Nephron progenitor cell (in vitro differentiated cells): ENCODE results near the gene NGEF.

Experiments
- DNase-seq: peaks from one replicate; pipeline ENCODE4 v3.0.0; 2021
- H3K27ac Mint-ChIP-seq: 2 replicates; pipeline ENCODE4 v1.8.0; 2021; ENCODE audit warnings: mild to moderate bottlenecking, moderate library complexity, mixed read lengths
- H3K27me3 Mint-ChIP-seq: 2 replicates; pipeline ENCODE4 v1.8.0; 2021; ENCODE audit warnings: mild to moderate bottlenecking, low read depth, mixed read lengths; ENCODE audit not compliant: poor library complexity
- H3K36me3 Mint-ChIP-seq: 2 replicates; pipeline ENCODE4 v1.8.0; 2021; ENCODE audit warnings: low read depth, mixed read lengths
- H3K4me1 Mint-ChIP-seq: 2 replicates; pipeline ENCODE4 v1.8.0; 2021; ENCODE audit warnings: mixed read lengths
- H3K4me3 Mint-ChIP-seq: 2 replicates; pipeline ENCODE4 v1.8.0; 2021; ENCODE audit warnings: mild to moderate bottlenecking, moderate library complexity, mixed read lengths
- H3K9me3 Mint-ChIP-seq: 2 replicates; pipeline ENCODE4 v1.8.0; 2021; ENCODE audit warnings: mild to moderate bottlenecking, moderate library complexity, mixed read lengths
- CTCF ChIP-seq: fragments of 200-600 bp; sonication (generic); IDR thresholded peaks from 2 replicates; pipeline ENCODE4 v1.5.0; 2021; ENCODE audit warnings: antibody characterized with exemption

NGEF gene

GRCh38 chr2:232950751-232951150 lies 62.3 kb downstream of the NGEF start:
- peaks cover 14% of the 10 kb centered on the region for H3K27me3 Mint-ChIP-seq
- H3K4me3 Mint-ChIP-seq, result no peak overlapping the region
- no peaks in the 10 kb centered on the region for H3K36me3 Mint-ChIP-seq
- peaks cover 16% of the 10 kb centered on the region for H3K4me1 Mint-ChIP-seq
- H3K27ac Mint-ChIP-seq, result no peak overlapping the region
- no peak for DNase-seq
- no peaks in the 10 kb centered on the region for H3K9me3 Mint-ChIP-seq
- TF ChIP-seq CTCF, result no peak

DNA sequence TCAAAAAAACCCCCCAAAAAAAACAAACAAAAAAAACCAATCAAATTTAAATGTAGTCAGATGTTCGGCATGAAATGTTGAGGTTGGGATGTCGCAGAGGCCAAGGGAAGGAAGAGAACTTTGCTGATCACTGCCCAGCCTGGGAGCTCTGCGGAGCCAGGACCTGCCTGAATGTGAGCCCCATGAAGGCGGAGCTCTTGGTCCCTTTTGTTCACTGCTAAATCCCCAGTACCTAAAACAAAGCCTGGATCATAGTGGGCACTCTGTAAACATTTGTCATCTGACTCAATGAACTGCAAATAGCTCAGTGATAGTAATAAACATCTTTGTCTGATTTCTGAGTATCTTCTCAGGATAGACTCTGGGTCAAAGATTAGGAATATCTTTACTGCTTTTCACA lies 64.0 kb downstream of the NGEF start:
- H3K27me3 Mint-ChIP-seq, result peaks cover 10% of the 10 kb centered on the region
- TF ChIP-seq CTCF, result no peak
- H3K36me3 Mint-ChIP-seq, result no peaks in the 10 kb centered on the region
- no peaks in the 10 kb centered on the region for H3K9me3 Mint-ChIP-seq
- no peak overlapping the region for H3K27ac Mint-ChIP-seq
- DNase-seq, result no peak
- no peak overlapping the region for H3K4me3 Mint-ChIP-seq
- peaks cover 16% of the 10 kb centered on the region for H3K4me1 Mint-ChIP-seq

DNA sequence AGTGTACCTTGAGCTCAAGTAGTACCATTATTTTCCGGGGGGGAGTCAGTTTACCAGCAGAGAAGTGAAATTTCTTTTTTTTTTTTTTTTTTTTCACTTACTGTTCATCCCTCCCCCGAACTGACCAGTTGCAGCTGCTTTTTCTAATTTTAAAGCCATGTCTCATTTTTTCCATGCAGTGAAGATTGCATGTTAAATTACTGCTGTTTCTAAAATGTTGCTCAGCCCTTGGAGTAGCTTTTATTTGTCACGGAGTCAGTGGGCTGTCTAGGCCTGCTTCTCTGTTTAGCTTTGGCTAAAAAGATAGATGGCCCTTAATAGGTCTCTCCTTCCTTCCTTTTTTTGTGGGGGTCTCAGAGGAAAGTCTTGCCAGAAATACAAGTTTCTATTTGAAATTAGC lies 70.2 kb downstream of the NGEF start:
- Mint-ChIP-seq H3K4me1 (no peaks in the 10 kb centered on the region), H3K9me3 (peaks cover 24% of the 10 kb centered on the region), H3K27ac (no peak overlapping the region), H3K36me3 (no peaks in the 10 kb centered on the region), H3K27me3 (peaks cover 8% of the 10 kb centered on the region), H3K4me3 (no peak overlapping the region)
- TF ChIP-seq CTCF, result no peak
- no peak for DNase-seq

DNA sequence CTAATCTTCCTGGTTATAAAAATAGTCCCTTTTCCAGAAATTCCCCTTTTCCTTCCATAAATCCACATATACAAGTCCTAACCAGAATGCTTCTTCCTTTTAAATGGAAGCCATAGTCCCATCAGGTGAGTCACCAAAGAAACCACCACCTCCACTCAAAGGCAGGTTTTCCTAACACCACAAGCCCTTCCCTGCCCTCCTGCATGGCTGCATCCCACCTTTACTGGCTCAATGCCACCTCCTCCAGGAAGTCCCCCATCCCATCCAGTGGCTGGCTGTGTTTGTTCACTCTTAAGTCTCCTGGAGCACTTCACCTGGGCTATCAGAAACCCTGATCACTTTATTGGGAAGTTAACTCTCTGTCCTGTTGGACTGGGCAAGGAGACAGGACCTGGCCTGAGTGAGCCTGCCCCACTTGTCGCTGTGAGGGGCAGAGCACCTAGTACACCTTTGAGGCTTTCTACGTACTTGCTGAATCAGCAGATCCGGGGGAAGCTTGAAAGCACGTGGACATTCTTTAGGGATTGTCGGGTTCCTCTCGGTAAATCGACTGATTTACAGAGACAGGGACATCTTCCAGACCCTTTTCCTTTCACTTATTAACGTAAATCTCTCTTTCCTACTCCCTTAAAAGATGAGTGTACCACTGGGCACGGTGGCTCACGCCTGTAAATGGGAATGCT lies 71.0 kb downstream of the NGEF start:
- Mint-ChIP-seq H3K27ac (no peak overlapping the region), H3K9me3 (peaks cover 24% of the 10 kb centered on the region), H3K27me3 (peaks cover 16% of the 10 kb centered on the region), H3K36me3 (no peaks in the 10 kb centered on the region), H3K4me3 (no peak overlapping the region), H3K4me1 (no peaks in the 10 kb centered on the region)
- no peak for DNase-seq
- TF ChIP-seq CTCF, result no peak

GRCh38 chr2:232941400-232941799 lies 71.7 kb downstream of the NGEF start:
- H3K36me3 Mint-ChIP-seq, result no peaks in the 10 kb centered on the region
- no peak for TF ChIP-seq CTCF
- no peak overlapping the region for H3K4me3 Mint-ChIP-seq
- no peak overlapping the region for H3K27ac Mint-ChIP-seq
- H3K9me3 Mint-ChIP-seq, result peaks cover 24% of the 10 kb centered on the region
- no peak for DNase-seq
- H3K27me3 Mint-ChIP-seq, result peaks cover 16% of the 10 kb centered on the region
- H3K4me1 Mint-ChIP-seq, result no peaks in the 10 kb centered on the region

DNA sequence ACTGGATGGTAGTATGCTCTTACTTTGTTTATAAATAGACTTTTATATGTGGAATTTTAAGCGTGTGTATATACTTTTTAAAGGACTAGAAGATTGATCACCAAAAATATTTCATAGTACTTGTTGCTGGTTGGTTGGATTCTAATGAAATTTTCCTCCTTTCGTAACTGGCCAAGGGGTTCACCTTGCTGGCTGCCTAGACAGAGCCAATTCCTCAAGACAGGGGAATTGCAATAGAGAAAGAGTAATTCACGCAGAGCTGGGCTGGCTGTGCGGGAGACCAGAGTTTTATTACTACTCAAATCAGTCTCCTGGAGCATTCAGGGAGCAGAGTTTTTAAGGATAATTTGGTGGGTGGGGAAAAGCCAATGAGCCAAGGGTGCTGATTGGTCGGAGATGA lies 72.3 kb downstream of the NGEF start:
- H3K27me3 Mint-ChIP-seq, result peaks cover 21% of the 10 kb centered on the region
- no peaks in the 10 kb centered on the region for H3K4me1 Mint-ChIP-seq
- peaks cover 24% of the 10 kb centered on the region for H3K9me3 Mint-ChIP-seq
- TF ChIP-seq CTCF, result no peak
- no peak for DNase-seq
- no peak overlapping the region for H3K27ac Mint-ChIP-seq
- H3K36me3 Mint-ChIP-seq, result no peaks in the 10 kb centered on the region
- no peak overlapping the region for H3K4me3 Mint-ChIP-seq
